HepG2 (cell line): Measurements from ENCODE around the gene FAM89B. TPM values are rescaled to one million over a fixed set of nuclear protein-coding genes. Genes with fewer than 3 reads are reported as not detected.

ENCODE experiments used
- ATAC-seq: fragments of 200-7000 bp; cut with Tn5 transposase; 3 replicates; pipeline ENCODE4 v1.9.1; 2020; ENCODE audit warnings: mild to moderate bottlenecking, moderate library complexity
- BruUV-seq: library from RNA; stranded (reverse); fragments of 400-500 nt; replicated peaks from 2 replicates; lab custom pipeline; 2021; lab: Mats Ljungman, UMichigan
- CTCF ChIA-PET: fragments of 300-600 bp; formaldehyde crosslinking; extraction: SDS; loops from one replicate; lab custom pipeline; 2021; ENCODE audit warnings: low total read pairs, inconsistent platforms, low intra/inter-chr PET ratio; lab: Yijun Ruan, JAX
- POLR2A ChIA-PET: fragments of 350-600 bp; sonication (Branson Sonifier 250); formaldehyde crosslinking; loops from one replicate; lab custom pipeline; 2020; ENCODE audit warnings: antibody characterized with exemption, inconsistent platforms; lab: Yijun Ruan, JAX
- DNase-seq: peaks from one replicate; pipeline ENCODE4 v3.0.0-alpha.2; 2015; ENCODE audit warnings: low spot score
- FAIRE-seq: peaks from 3 replicates; lab custom pipeline; 2011; peaks lifted over from hg19 to GRCh38; lab: Jason Lieb, UNC
- H2AFZ ChIP-seq: one replicate; pipeline ENCODE4 v1.6.1; 2011; ENCODE audit warnings: low read length, inconsistent platforms
- H3K27ac ChIP-seq: fragments of 300-600 bp; 3 replicates; pipeline ENCODE4 v1.8.0; 2011; ENCODE audit warnings: mixed run types, mild to moderate bottlenecking, mixed read lengths, low read length, inconsistent platforms; ENCODE audit not compliant: insufficient read depth; ENCODE audit errors: extremely low read length
- H3K27me3 ChIP-seq, 2 experiments: fragments of 200-600 bp in 1 of 2; 2 replicates in 1 of 2; 3 replicates in 1 of 2; pipeline versions ENCODE4 v1.6.0 to v1.8.0; 2011; ENCODE audit warnings: low read length in 2 of 2, mild to moderate bottlenecking in 2 of 2, moderate library complexity in 2 of 2, inconsistent platforms in 1 of 2; ENCODE audit not compliant: insufficient read depth in 2 of 2, control insufficient read depth in 1 of 2
- H3K36me3 ChIP-seq, 2 experiments: fragments of 200-600 bp in 1 of 2; replicated peaks in 1 of 2; 2 replicates in 1 of 2; 3 replicates in 1 of 2; pipeline versions ENCODE4 v1.5.1 to v1.8.0; 2011; ENCODE audit warnings: low read length in 2 of 2, inconsistent platforms in 1 of 2; ENCODE audit not compliant: insufficient read depth in 2 of 2, control insufficient read depth in 1 of 2
- H3K4me1 ChIP-seq: 2 replicates; pipeline ENCODE4 v1.5.1; 2012; ENCODE audit warnings: low read length, inconsistent platforms; ENCODE audit not compliant: insufficient read depth
- H3K4me2 ChIP-seq: 2 replicates; pipeline ENCODE4 v1.6.0; 2011; ENCODE audit warnings: low read depth, low read length, inconsistent platforms
- H3K4me3 ChIP-seq, 3 experiments: fragments of 200-600 bp in 1 of 3; sonication (generic), shearing (Covaris generic) in 1 of 3; replicated peaks in 1 of 3; 2 replicates each; pipeline ENCODE4 v1.5.1; 2011 to 2016; ENCODE audit warnings: low read length in 3 of 3, inconsistent platforms in 2 of 3, low read depth in 2 of 3, mild to moderate bottlenecking in 2 of 3, control low read depth in 1 of 3, mixed read lengths in 1 of 3; ENCODE audit not compliant: insufficient read depth in 1 of 3
- H3K79me2 ChIP-seq: one replicate; pipeline ENCODE4 v1.6.1; 2011; ENCODE audit warnings: low read length, inconsistent platforms; ENCODE audit not compliant: insufficient read depth
- H3K9ac ChIP-seq: 2 replicates; pipeline ENCODE4 v1.6.0; 2011; ENCODE audit warnings: mild to moderate bottlenecking, low read depth, low read length, inconsistent platforms; ENCODE audit not compliant: insufficient read depth
- H3K9me3 ChIP-seq: 2 replicates; pipeline ENCODE4 v1.5.1; 2012; ENCODE audit warnings: mild to moderate bottlenecking, low read length
- H4K20me1 ChIP-seq: 2 replicates; pipeline ENCODE4 v1.6.0; 2011; ENCODE audit warnings: inconsistent platforms, mild to moderate bottlenecking, low read length, moderate library complexity; ENCODE audit not compliant: insufficient read depth
- DNMT1 ChIP-seq: sonication (generic); formaldehyde crosslinking; IDR thresholded peaks from 2 replicates; pipeline ENCODE4 v1.5.1; 2020; ENCODE audit warnings: mild to moderate bottlenecking, missing genetic modification reagents
- EEA1 ChIP-seq: sonication (generic); formaldehyde crosslinking; IDR thresholded peaks from 2 replicates; pipeline ENCODE4 v1.5.1; 2020; ENCODE audit warnings: mild to moderate bottlenecking, missing genetic modification reagents, borderline replicate concordance
- FOSL2 ChIP-seq: sonication (generic); formaldehyde crosslinking; IDR thresholded peaks from 2 replicates; pipeline ENCODE4 v1.4.0; 2020; ENCODE audit warnings: missing genetic modification reagents
- FOXO1 ChIP-seq: sonication (generic); formaldehyde crosslinking; IDR thresholded peaks from 2 replicates; pipeline ENCODE4 v1.4.0; 2020; ENCODE audit warnings: missing genetic modification reagents
- MLLT10 ChIP-seq: sonication (generic); formaldehyde crosslinking; IDR thresholded peaks from 2 replicates; pipeline ENCODE4 v1.4.0; 2020; ENCODE audit warnings: missing genetic modification reagents
- MTF1 ChIP-seq: sonication (generic); formaldehyde crosslinking; IDR thresholded peaks from 2 replicates; pipeline ENCODE4 v1.5.0; 2020; ENCODE audit warnings: missing genetic modification reagents
- NFKB2 ChIP-seq: sonication (generic); formaldehyde crosslinking; IDR thresholded peaks from 2 replicates; pipeline ENCODE4 v1.4.0; 2020; ENCODE audit warnings: missing genetic modification reagents, borderline replicate concordance
- POLR2A ChIP-seq, 2 experiments: IDR thresholded peaks; 2 replicates each; pipeline ENCODE4 v1.6.1; 2011; ENCODE audit warnings: low read depth in 2 of 2, low read length in 2 of 2, mild to moderate bottlenecking in 1 of 2, moderate library complexity in 1 of 2; ENCODE audit not compliant: insufficient read depth in 1 of 2
- RELA ChIP-seq: sonication (generic); formaldehyde crosslinking; IDR thresholded peaks from 2 replicates; pipeline ENCODE4 v1.4.0; 2020; ENCODE audit warnings: missing genetic modification reagents
- RFX1 ChIP-seq: fragments of 450-650 bp; IDR thresholded peaks from 2 replicates; pipeline ENCODE4 v1.6.1; 2017
- ZBTB38 ChIP-seq: sonication (generic); formaldehyde crosslinking; IDR thresholded peaks from 2 replicates; pipeline ENCODE4 v1.5.1; 2020; ENCODE audit warnings: mild to moderate bottlenecking, missing genetic modification reagents
- ZNF180 ChIP-seq: sonication (generic); formaldehyde crosslinking; IDR thresholded peaks from 2 replicates; pipeline ENCODE4 v1.4.0; 2020; ENCODE audit warnings: low read depth, missing genetic modification reagents, borderline replicate concordance
- ZNF33A ChIP-seq: sonication (generic); formaldehyde crosslinking; IDR thresholded peaks from 2 replicates; pipeline ENCODE4 v1.5.1; 2020; ENCODE audit warnings: missing genetic modification reagents, mild to moderate bottlenecking, moderate library complexity, borderline replicate concordance
- ZZZ3 ChIP-seq: sonication (generic); formaldehyde crosslinking; IDR thresholded peaks from 2 replicates; pipeline ENCODE4 v1.4.0; 2020; ENCODE audit warnings: missing genetic modification reagents, mild to moderate bottlenecking, borderline replicate concordance
- WGBS: methylation state at CpG from one replicate; pipeline ENCODE4 v1.1.6; 2017; ENCODE audit warnings: low lambda C conversion rate; 5-methylcytosine and 5-hydroxymethylcytosine counted together
- in situ Hi-C: cut with HindIII; loops from 2 replicates; pipeline ENCODE4 v1.10.0; 2017; ENCODE audit warnings: low pct_unique_long_range_greater_than_20kb; ENCODE audit not compliant: extremely low pct_ligation_motif_present
- intact Hi-C: fragments of 100-400 bp; cut with micrococcal nuclease; formaldehyde crosslinking; loops from one replicate; pipeline ENCODE4 v1.10.0; 2022; ENCODE audit not compliant: unreplicated experiment
- polyA plus RNA-seq, 8 experiments: library from polyadenylated mRNA; depleted of rRNA in 3 of 8; stranded (reverse) in 7 of 8; unstranded in 1 of 8; fragments of >200 nt; fragmentation: Illumina TruSeq in 4 of 8; extraction: Trizol in 4 of 8; gene quantifications; 2 replicates each; pipeline versions ENCODE4 v1.2.1 to v1.2.3, GENCODE V29; 2011 to 2016; ENCODE audit warnings: low read depth in 4 of 8, missing spikeins in 1 of 8, mixed read lengths in 1 of 8; ENCODE audit not compliant: insufficient read depth in 1 of 8
- total RNA-seq, 5 experiments: library from RNA; depleted of rRNA; stranded (reverse); fragments of >200 nt; fragmentation: Illumina TruSeq; extraction: Trizol; gene quantifications; 2 replicates each; pipeline ENCODE4 v1.2.3, GENCODE V29; 2016; ENCODE audit warnings: low read depth in 1 of 5
- TF ChIP-seq, protein P1 (sequence below): sonication (generic); formaldehyde crosslinking; IDR thresholded peaks from 2 replicates; pipeline ENCODE4 v1.4.0; 2020; ENCODE audit warnings: missing genetic modification reagents
- TF ChIP-seq, protein P2 (sequence below): IDR thresholded peaks from 2 replicates; pipeline ENCODE4 v1.6.1; 2016; ENCODE audit warnings: mild to moderate bottlenecking
- TF ChIP-seq, protein P3 (sequence below): sonication (generic); formaldehyde crosslinking; IDR thresholded peaks from 2 replicates; pipeline ENCODE4 v1.4.0; 2020; ENCODE audit warnings: missing genetic modification reagents, mild to moderate bottlenecking, borderline replicate concordance
- TF ChIP-seq, protein P4 (sequence below): sonication (generic); formaldehyde crosslinking; IDR thresholded peaks from 2 replicates; pipeline ENCODE4 v1.4.0; 2020; ENCODE audit warnings: missing genetic modification reagents, low read depth, mild to moderate bottlenecking, borderline replicate concordance

The FAM89B gene
- total and polyA plus RNA-seq, 2 of the 13 experiments (the other 11 are each of a cell fraction or from before 2014, with no cell fraction given): 5.7 to 8.0 TPM

DNA sequence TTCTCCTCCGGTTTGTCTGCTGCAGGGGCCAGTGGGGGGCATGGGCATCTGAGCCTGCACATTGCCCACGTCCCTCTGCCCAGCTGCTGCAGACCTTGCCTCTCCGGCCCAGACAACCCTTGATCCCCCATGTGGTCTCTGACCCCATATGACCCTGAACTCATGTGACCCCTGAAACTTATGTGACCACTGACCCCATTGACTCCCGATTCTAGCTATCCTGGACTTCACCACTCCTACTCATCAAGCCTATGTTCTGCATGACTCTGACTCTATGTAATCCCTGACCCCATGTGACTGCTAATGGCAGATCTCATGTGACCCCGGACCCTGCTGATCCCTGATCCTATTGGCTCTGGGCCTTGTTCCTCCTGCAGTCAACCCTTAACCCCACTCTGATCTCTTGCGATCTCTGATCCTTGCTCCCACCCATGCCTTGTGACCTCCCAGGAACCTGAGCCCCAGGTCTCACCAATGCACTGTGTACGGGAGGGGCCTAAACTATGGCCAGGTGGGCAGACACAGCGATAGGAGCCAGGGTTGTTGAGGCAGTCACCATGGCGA lies 19.9 kb upstream of the FAM89B start:
- Histone ChIP-seq H2AFZ (no peak overlapping the region), H3K4me2 (no peak overlapping the region), H3K27ac (peak overlapping the region; percentile 70), H3K9me3 (no peaks in the 10 kb centered on the region), H3K9ac (no peak overlapping the region), H3K4me3 (no peak overlapping the region), H3K79me2 (peaks cover 8% of the 10 kb centered on the region), H4K20me1 (peaks cover 10% of the 10 kb centered on the region; the same call in 1 of the 2 replicates), H3K36me3 (peaks cover 3 to 11% of the 10 kb centered on the region in 2 experiments; a peak in 2 of 5 replicates), H3K27me3 (no peaks in the 10 kb centered on the region), H3K4me1 (peaks cover 57% of the 10 kb centered on the region)
- BruUV-seq: no TSS peak
- in situ Hi-C loops: loop anchor here (10.0 kb wide), 1 partner anchor 302 kb away; the partner anchor contains the start of gene CFL1
- intact Hi-C loops: no loop called here
- POLR2A ChIA-PET: interaction anchor here (0.9 to 2.6 kb wide), 15 partner anchors 8 to 133 kb away, joined by 3 to 22 read pairs (median 6); partner anchors contain the start of genes MALAT1, NEAT1, PCNX3 and SCYL1
- 71% methylated on average over 4 of the region's 9 CpGs for WGBS
- ATAC-seq: no peak
- no peak for DNase-seq
- no peak for FAIRE-seq
- CTCF ChIA-PET: interaction anchor here (1.9 to 2.3 kb wide), 2 partner anchors 11 to 17 kb away, joined by 4 to 8 read pairs; partner anchors contain the start of gene ZNRD2
- TF ChIP-seq ZNF180 (CRISPR knock-in tag) (no peak), EEA1 (CRISPR knock-in tag) (no peak), FOSL2 (CRISPR knock-in tag) (no peak), DNMT1 (CRISPR knock-in tag) (no peak), NFKB2 (CRISPR knock-in tag) (0 out of 2 replicates have a peak, but pooled peaks have one; percentile 4), MLLT10 (no peak), RELA (CRISPR knock-in tag) (no peak), ZZZ3 (CRISPR knock-in tag) (0 out of 2 replicates have a peak, but pooled peaks have one; percentile 12), POLR2A (IDR thresholded peaks at IDR 0.05; ENCODE audit: insufficient read depth in 1 of 2, low read depth in 2 of 2, low read length in 2 of 2) (no peak), FOXO1 (CRISPR knock-in tag) (no peak), ZBTB38 (peak; percentile 6; the same call in 1 of the 2 replicates), ZNF33A (CRISPR knock-in tag) (no peak), MTF1 (CRISPR knock-in tag) (no peak), RFX1 (no peak; the same call in 1 of the 2 replicates)
- TF ChIP-seq, protein P1, sequence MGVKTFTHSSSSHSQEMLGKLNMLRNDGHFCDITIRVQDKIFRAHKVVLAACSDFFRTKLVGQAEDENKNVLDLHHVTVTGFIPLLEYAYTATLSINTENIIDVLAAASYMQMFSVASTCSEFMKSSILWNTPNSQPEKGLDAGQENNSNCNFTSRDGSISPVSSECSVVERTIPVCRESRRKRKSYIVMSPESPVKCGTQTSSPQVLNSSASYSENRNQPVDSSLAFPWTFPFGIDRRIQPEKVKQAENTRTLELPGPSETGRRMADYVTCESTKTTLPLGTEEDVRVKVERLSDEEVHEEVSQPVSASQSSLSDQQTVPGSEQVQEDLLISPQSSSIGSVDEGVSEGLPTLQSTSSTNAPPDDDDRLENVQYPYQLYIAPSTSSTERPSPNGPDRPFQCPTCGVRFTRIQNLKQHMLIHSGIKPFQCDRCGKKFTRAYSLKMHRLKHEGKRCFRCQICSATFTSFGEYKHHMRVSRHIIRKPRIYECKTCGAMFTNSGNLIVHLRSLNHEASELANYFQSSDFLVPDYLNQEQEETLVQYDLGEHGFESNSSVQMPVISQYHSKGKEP: no peak
- TF ChIP-seq, protein P2, sequence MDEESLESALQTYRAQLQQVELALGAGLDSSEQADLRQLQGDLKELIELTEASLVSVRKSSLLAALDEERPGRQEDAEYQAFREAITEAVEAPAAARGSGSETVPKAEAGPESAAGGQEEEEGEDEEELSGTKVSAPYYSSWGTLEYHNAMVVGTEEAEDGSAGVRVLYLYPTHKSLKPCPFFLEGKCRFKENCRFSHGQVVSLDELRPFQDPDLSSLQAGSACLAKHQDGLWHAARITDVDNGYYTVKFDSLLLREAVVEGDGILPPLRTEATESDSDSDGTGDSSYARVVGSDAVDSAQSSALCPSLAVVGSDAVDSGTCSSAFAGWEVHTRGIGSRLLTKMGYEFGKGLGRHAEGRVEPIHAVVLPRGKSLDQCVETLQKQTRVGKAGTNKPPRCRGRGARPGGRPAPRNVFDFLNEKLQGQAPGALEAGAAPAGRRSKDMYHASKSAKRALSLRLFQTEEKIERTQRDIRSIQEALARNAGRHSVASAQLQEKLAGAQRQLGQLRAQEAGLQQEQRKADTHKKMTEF (CRISPR knock-in tag): no peak
- TF ChIP-seq, protein P3, sequence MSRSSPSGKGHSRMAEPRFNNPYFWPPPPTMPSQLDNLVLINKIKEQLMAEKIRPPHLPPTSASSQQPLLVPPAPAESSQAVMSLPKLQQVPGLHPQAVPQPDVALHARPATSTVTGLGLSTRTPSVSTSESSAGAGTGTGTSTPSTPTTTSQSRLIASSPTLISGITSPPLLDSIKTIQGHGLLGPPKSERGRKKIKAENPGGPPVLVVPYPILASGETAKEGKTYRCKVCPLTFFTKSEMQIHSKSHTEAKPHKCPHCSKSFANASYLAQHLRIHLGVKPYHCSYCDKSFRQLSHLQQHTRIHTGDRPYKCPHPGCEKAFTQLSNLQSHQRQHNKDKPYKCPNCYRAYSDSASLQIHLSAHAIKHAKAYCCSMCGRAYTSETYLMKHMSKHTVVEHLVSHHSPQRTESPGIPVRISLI (CRISPR knock-in tag): 0 out of 2 replicates have a peak, but pooled peaks have one; percentile 8
- TF ChIP-seq, protein P4, sequence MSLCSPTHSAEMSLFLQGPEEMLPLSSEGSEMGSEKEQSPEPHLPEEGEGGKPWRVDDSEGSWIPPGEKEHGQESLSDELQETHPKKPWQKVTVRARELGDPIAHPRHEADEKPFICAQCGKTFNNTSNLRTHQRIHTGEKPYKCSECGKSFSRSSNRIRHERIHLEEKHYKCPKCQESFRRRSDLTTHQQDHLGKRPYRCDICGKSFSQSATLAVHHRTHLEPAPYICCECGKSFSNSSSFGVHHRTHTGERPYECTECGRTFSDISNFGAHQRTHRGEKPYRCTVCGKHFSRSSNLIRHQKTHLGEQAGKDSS (CRISPR knock-in tag): peak; percentile 26; the same call in 1 of the 2 replicates
